ENCODE data around the gene DDX43. TPM values are rescaled to one million over a fixed set of nuclear protein-coding genes. Genes with fewer than 3 reads are reported as not detected.

Gene DDX43
- total RNA-seq, 1 experiment from 2014 or later, result 0.68 TPM

DNA sequence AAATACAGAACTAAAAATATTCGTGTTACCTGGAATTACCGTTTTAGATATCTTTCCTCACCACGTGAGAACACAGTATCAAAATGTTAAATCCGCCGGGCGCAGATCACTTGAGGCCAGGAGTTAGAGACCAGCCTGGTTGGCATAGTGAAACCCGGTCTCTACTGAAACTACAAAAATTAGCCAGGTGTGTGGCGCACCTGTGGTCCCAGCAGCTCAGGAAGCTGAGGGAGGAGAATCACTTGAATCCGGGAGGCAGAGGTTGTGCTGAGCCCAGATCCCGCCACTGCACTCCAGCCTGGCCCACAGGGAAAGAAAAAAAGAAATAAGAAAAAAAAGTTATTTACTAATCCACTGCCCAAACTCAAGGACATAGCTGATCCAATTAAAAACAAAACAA, 4.8 kb upstream of the DDX43 start:
- Mint-ChIP-seq H3K27ac (no peak overlapping the region), H3K9me3 (no peaks in the 10 kb centered on the region), H3K4me1 (peaks cover 29% of the 10 kb centered on the region), H3K36me3 (no peaks in the 10 kb centered on the region), H3K4me3 (peak overlapping the region; percentile 51), H3K27me3 (ENCODE audit: low read depth) (peaks cover 12% of the 10 kb centered on the region)
- ChIA-PET POLR2A (no interaction called here), CTCF (interaction anchor here (0.8 to 3.3 kb wide), 7 partner anchors 62 to 228 kb away, joined by 3 to 67 read pairs (median 11); partner anchors contain the start of genes CGAS and MTO1)
- TF ChIP-seq FOXJ3 (CRISPR knock-in tag; IDR thresholded peaks at IDR 0.05; ENCODE audit: borderline replicate concordance), result no peak
- TF ChIP-seq GABPB1 (CRISPR knock-in tag; IDR thresholded peaks at IDR 0.05), result no peak
- TF ChIP-seq, protein P1, sequence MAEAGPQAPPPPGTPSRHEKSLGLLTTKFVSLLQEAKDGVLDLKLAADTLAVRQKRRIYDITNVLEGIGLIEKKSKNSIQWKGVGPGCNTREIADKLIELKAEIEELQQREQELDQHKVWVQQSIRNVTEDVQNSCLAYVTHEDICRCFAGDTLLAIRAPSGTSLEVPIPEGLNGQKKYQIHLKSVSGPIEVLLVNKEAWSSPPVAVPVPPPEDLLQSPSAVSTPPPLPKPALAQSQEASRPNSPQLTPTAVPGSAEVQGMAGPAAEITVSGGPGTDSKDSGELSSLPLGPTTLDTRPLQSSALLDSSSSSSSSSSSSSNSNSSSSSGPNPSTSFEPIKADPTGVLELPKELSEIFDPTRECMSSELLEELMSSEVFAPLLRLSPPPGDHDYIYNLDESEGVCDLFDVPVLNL (CRISPR knock-in tag; IDR thresholded peaks at IDR 0.05; ENCODE audit: borderline replicate concordance, low read depth), result no peak
- TF ChIP-seq MYBL2 (CRISPR knock-in tag; IDR thresholded peaks at IDR 0.05), result no peak
- no peak for TF ChIP-seq SP1 (CRISPR knock-in tag; conservative IDR thresholded peaks at IDR 0.05)
- TF ChIP-seq ZNF138 (CRISPR knock-in tag; conservative IDR thresholded peaks at IDR 0.05), result no peak
- TF ChIP-seq CREB1 (CRISPR knock-in tag; IDR thresholded peaks at IDR 0.05), result no peak
- TF ChIP-seq, protein P2, sequence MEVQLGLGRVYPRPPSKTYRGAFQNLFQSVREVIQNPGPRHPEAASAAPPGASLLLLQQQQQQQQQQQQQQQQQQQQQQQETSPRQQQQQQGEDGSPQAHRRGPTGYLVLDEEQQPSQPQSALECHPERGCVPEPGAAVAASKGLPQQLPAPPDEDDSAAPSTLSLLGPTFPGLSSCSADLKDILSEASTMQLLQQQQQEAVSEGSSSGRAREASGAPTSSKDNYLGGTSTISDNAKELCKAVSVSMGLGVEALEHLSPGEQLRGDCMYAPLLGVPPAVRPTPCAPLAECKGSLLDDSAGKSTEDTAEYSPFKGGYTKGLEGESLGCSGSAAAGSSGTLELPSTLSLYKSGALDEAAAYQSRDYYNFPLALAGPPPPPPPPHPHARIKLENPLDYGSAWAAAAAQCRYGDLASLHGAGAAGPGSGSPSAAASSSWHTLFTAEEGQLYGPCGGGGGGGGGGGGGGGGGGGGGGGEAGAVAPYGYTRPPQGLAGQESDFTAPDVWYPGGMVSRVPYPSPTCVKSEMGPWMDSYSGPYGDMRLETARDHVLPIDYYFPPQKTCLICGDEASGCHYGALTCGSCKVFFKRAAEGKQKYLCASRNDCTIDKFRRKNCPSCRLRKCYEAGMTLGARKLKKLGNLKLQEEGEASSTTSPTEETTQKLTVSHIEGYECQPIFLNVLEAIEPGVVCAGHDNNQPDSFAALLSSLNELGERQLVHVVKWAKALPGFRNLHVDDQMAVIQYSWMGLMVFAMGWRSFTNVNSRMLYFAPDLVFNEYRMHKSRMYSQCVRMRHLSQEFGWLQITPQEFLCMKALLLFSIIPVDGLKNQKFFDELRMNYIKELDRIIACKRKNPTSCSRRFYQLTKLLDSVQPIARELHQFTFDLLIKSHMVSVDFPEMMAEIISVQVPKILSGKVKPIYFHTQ (CRISPR knock-in tag; IDR thresholded peaks at IDR 0.05), result no peak
- TF ChIP-seq ZNF671 (CRISPR knock-in tag; IDR thresholded peaks at IDR 0.05), result no peak
- no peak for TF ChIP-seq OVOL2 (CRISPR knock-in tag; IDR thresholded peaks at IDR 0.05; ENCODE audit: borderline replicate concordance)
- TF ChIP-seq, protein P3, sequence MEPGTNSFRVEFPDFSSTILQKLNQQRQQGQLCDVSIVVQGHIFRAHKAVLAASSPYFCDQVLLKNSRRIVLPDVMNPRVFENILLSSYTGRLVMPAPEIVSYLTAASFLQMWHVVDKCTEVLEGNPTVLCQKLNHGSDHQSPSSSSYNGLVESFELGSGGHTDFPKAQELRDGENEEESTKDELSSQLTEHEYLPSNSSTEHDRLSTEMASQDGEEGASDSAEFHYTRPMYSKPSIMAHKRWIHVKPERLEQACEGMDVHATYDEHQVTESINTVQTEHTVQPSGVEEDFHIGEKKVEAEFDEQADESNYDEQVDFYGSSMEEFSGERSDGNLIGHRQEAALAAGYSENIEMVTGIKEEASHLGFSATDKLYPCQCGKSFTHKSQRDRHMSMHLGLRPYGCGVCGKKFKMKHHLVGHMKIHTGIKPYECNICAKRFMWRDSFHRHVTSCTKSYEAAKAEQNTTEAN (CRISPR knock-in tag; IDR thresholded peaks at IDR 0.05), result no peak
- no peak for TF ChIP-seq GRHL2 (CRISPR knock-in tag; IDR thresholded peaks at IDR 0.05; ENCODE audit: insufficient replicate concordance, severe bottlenecking)
- TF ChIP-seq, protein P4, sequence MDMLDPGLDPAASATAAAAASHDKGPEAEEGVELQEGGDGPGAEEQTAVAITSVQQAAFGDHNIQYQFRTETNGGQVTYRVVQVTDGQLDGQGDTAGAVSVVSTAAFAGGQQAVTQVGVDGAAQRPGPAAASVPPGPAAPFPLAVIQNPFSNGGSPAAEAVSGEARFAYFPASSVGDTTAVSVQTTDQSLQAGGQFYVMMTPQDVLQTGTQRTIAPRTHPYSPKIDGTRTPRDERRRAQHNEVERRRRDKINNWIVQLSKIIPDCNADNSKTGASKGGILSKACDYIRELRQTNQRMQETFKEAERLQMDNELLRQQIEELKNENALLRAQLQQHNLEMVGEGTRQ (CRISPR knock-in tag; IDR thresholded peaks at IDR 0.05), result no peak
- TF ChIP-seq, protein P5, sequence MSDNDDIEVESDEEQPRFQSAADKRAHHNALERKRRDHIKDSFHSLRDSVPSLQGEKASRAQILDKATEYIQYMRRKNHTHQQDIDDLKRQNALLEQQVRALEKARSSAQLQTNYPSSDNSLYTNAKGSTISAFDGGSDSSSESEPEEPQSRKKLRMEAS (CRISPR knock-in tag; IDR thresholded peaks at IDR 0.05), result no peak
- DNase-seq (ENCODE audit: low spot score) (peak; percentile 60), ATAC-seq (no peak)

DNA sequence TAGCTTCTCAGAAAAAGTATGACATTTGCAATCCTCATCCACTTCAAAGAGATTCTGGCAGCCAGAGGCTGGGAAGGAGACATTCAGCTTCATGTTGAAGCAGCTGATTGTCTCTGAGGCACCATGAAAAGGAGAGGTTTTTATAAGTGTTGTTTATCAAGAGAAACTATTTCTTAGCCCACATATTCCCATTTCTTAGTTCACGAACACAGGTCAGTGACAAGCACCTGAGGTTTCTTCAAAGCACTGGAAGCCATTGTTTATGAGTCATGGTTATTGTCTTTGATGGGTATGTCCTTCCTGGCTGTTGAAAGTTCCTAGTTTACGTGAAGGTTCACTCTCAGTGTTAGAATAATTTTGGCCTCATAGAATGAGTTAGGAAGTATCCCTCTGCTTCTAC, 3.0 kb upstream of the DDX43 start:
- ATAC-seq, result no peak
- H3K9me3 Mint-ChIP-seq, result no peaks in the 10 kb centered on the region
- peaks cover 29% of the 10 kb centered on the region for H3K4me1 Mint-ChIP-seq
- no peaks in the 10 kb centered on the region for H3K36me3 Mint-ChIP-seq
- H3K4me3 Mint-ChIP-seq, result no peak overlapping the region
- H3K27me3 Mint-ChIP-seq (ENCODE audit: low read depth), result peaks cover 12% of the 10 kb centered on the region
- ChIA-PET CTCF (no interaction called here), POLR2A (no interaction called here)
- H3K27ac Mint-ChIP-seq, result no peak overlapping the region
- DNase-seq (ENCODE audit: low spot score), result no peak
- no peak for TF ChIP-seq FOXK1 (CRISPR knock-in tag; IDR thresholded peaks at IDR 0.05)
- TF ChIP-seq, protein P6, sequence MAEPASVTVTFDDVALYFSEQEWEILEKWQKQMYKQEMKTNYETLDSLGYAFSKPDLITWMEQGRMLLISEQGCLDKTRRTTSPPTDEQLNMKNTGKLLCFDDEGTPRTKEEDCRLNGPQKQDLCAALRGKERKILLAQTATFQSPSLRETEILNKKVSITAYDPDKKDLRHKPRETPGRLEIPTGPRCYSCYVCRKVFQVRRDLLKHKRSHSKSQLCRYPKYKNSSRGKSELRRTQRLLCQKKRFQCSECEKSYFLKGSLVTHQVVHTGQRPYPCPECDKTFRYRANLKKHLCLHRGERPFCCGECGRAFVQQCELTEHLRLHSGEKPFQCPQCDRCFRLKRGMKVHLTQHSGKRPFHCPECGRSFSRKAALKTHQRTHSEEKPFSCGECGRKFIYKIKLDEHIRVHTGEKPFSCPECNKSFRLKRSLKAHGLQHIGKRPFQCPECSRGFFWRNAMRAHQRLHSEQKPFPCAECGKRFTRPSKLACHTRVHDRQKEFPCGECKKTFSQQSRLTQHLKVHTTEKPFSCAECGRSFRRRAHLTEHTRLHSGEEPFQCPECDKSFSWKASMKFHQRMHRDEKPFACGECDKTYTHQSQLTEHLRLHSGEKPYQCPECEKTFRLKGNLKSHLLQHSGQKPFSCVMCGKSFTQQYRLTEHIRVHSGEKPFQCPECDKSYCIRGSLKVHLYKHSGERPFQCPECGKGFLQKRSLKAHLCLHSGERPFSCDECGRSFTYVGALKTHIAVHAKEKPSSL (CRISPR knock-in tag; conservative IDR thresholded peaks at IDR 0.05), result no peak
- TF ChIP-seq ZNF423 (CRISPR knock-in tag; IDR thresholded peaks at IDR 0.05), result no peak
- no peak for TF ChIP-seq NR1H2 (CRISPR knock-in tag; IDR thresholded peaks at IDR 0.05)
- TF ChIP-seq MXD4 (CRISPR knock-in tag; IDR thresholded peaks at IDR 0.05; ENCODE audit: borderline replicate concordance), result no peak
- TF ChIP-seq, protein P7, sequence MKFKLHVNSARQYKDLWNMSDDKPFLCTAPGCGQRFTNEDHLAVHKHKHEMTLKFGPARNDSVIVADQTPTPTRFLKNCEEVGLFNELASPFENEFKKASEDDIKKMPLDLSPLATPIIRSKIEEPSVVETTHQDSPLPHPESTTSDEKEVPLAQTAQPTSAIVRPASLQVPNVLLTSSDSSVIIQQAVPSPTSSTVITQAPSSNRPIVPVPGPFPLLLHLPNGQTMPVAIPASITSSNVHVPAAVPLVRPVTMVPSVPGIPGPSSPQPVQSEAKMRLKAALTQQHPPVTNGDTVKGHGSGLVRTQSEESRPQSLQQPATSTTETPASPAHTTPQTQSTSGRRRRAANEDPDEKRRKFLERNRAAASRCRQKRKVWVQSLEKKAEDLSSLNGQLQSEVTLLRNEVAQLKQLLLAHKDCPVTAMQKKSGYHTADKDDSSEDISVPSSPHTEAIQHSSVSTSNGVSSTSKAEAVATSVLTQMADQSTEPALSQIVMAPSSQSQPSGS (CRISPR knock-in tag; IDR thresholded peaks at IDR 0.05; ENCODE audit: borderline replicate concordance, low read depth), result no peak
- no peak for TF ChIP-seq RELA (CRISPR knock-in tag; IDR thresholded peaks at IDR 0.05; ENCODE audit: borderline replicate concordance)
- no peak for TF ChIP-seq NFATC4 (CRISPR knock-in tag; IDR thresholded peaks at IDR 0.05)
- TF ChIP-seq, protein P4 (CRISPR knock-in tag; IDR thresholded peaks at IDR 0.05), result no peak
- TF ChIP-seq, protein P8, sequence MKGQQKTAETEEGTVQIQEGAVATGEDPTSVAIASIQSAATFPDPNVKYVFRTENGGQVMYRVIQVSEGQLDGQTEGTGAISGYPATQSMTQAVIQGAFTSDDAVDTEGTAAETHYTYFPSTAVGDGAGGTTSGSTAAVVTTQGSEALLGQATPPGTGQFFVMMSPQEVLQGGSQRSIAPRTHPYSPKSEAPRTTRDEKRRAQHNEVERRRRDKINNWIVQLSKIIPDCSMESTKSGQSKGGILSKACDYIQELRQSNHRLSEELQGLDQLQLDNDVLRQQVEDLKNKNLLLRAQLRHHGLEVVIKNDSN (CRISPR knock-in tag; IDR thresholded peaks at IDR 0.05), result no peak

All from WTC11 (cell line).